GM18517 (cell line): ENCODE data around the gene ZNF584.
A peak's percentile ranks its signal among the peaks of the same experiment; 100 is the strongest.

Source experiments
- ATAC-seq: cut with Tn5 transposase; IDR thresholded peaks from one replicate; pipeline ENCODE4 v1.9.1; 2021; ENCODE audit warnings: mild to moderate bottlenecking, moderate library complexity; ENCODE audit not compliant: unreplicated experiment

ZNF584 gene

GRCh38 chr19:58460039-58460438 lies 51.6 kb downstream of the ZNF584 start:
- no peak for ATAC-seq

GRCh38 chr19:58466089-58466759 lies 57.8 kb downstream of the ZNF584 start:
- no peak for ATAC-seq

- peak; percentile 78 for ATAC-seq
These were observed 58.5 kb downstream of the ZNF584 start, which contains the start of gene ZNF324 for GRCh38 chr19:58466760-58467589. TSS of gene ZNF324 (plus strand) at chr19:58467080. CDS start at chr19:58469186, 2,106 bp downstream.
